HG03280 (cell line): Measurements from ENCODE around the gene RASA3.
"Not testable (repeated sequence)": the region's sequence is repeated elsewhere in the genome, so short reads cannot be mapped to it uniquely, and the experiment has no call there.

Source experiments
- ATAC-seq: cut with Tn5 transposase; IDR thresholded peaks from one replicate; pipeline ENCODE4 v1.9.1; 2021; ENCODE audit warnings: mild to moderate bottlenecking, moderate library complexity; ENCODE audit not compliant: unreplicated experiment

RASA3 gene, protein sequence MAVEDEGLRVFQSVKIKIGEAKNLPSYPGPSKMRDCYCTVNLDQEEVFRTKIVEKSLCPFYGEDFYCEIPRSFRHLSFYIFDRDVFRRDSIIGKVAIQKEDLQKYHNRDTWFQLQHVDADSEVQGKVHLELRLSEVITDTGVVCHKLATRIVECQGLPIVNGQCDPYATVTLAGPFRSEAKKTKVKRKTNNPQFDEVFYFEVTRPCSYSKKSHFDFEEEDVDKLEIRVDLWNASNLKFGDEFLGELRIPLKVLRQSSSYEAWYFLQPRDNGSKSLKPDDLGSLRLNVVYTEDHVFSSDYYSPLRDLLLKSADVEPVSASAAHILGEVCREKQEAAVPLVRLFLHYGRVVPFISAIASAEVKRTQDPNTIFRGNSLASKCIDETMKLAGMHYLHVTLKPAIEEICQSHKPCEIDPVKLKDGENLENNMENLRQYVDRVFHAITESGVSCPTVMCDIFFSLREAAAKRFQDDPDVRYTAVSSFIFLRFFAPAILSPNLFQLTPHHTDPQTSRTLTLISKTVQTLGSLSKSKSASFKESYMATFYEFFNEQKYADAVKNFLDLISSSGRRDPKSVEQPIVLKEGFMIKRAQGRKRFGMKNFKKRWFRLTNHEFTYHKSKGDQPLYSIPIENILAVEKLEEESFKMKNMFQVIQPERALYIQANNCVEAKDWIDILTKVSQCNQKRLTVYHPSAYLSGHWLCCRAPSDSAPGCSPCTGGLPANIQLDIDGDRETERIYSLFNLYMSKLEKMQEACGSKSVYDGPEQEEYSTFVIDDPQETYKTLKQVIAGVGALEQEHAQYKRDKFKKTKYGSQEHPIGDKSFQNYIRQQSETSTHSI

DNA sequence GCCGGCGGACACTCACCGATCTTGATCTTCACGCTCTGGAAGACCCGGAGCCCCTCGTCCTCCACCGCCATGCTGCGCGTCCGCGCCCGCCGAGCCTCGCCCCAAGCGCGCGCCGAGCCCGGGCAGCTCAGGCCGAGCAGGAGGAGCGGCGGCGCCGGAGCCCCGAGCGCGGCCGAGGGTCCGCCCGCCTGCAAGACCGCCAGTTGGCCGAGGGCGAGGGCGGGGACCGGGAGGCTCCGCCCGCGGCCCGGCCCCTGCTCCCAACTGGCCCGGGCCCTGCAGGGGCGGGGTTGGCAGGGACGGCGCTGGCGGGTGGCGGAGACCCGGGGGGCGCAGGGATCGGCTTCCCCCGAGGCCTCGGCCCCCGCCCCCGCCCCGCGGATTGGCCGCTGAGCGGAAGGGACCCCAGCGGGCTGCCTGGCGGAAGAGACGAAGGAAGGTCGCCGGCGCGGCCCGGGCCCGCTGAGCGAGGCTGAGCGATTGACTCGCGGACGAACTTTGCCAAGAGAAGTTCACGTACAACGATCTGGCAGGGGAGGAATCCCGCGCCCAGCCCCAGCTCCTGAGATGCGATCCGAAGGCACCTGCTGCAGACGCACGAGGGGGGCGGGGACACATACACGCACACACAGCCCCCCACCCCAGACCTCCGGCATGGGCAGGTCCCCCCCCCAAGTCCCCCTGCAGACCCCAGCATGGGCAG lies at the start of gene RASA3:
TSS of gene RASA3 (minus strand) at position 205 of the 703 bp plus-strand sequence. CDS start at position 71, 134 bp downstream.
- peak; percentile 68 for ATAC-seq

DNA sequence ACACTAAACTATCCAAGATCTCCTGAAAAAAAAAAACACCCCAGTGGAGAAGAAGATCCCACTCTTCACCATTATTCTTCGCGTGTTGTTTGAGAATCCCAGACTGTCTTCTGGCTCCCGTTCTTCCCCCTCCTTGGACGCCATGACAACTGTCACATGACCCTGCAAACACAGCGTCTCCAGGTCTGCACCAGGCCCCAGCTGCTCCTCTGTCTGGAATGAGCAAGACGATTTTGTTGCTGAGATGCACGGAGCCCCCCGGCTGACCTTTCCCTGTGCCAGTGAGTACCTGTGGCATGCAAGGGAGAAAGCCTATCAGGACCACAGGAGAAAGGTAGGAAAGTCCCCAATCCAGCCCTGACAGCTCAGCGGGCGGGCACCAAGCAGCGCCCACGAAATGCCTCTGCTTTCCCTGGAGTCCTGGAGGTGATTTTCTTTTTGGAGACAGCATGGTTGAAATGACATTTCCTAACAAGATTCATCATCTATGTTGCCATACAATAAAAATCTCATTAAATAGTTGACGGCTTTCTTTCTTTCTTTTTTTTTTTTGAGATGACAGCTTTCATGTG lies 46.8 kb upstream of the RASA3 start, which contains the start of gene CFAP97D2:
TSS of gene CFAP97D2 (plus strand) at position 171 of the 572 bp plus-strand sequence. CDS start at position 245, 74 bp downstream.
- ATAC-seq = no peak

DNA sequence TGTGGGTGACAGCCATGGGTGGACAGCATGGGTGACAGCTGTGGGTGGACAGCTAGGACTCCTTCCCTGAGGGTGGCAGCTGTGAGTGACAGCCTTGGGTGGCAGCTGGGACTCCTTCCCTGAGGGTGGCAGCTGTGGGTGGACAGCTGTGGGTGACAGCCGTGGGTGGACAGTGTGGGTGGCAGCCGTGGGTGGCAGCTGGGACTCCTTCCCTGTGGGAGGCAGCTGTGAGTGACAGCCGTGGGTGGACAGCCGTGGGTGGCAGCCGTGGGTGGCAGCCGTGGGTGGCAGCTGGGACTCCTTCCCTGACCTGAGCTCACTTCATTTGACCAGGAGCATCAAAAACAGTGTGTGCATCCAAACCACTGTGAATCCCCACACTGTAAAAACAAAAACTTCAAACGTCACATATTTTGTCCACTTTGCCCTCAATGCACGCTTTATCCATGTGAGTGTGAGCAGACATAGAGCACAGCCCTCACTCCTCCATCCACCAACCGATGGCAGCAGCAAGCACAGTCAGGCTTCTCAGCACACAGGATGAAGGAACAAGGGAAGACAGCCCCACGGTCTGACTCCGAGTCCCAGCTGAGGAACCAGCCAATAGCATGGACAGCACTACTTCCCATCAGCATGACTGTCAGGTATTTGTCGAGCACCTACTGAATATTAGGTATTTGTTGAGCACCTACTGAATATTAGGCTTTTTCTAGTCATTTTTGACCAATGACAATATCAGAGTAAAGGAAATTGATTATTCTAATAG lies 45.0 kb upstream of the RASA3 start:
- ATAC-seq = no peak

DNA sequence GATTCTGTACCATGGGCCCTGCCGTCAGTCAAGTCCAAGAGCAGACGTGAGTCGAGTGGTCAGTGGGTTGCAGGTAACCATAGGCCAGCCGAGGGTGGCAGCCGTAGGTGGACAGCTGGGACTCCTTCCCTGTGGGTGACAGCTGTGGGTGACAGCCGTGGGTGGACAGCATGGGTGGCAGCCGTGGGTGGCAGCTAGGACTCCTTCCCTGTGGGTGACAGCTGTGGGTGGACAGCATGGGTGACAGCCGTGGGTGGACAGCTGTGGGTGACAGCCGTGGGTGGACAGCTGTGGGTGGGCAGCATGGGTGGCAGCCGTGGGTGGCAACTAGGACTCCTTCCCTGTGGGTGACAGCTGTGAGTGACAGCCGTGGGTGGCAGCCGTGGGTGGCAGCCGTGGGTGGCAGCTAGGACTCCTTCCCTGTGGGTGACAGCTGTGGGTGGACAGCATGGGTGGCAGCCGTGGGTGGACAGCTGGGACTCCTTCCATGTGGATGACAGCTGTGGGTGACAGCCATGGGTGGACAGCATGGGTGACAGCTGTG lies 44.0 kb upstream of the RASA3 start:
- not testable (repeated sequence) for ATAC-seq

DNA sequence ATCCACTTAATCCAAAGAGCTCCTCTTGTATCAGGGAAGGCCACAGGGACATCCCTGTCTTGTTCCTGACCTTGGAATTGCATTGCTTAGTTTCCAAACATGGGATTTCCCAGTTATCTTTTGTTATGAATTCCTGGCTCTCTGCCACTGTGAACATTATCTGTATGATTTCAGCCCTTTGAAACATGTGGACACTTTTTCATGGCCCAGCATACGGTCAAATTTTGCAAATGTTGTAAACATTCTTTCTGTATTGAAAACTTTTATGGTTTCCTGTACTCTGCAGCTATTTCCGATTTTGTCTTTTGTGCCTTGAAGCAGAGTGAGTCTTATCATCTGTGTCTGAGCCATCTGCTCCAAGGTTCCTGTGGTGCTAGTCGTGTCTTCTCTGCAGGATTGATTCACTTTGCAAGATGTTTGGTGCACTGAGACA lies 42.1 kb upstream of the RASA3 start:
- no peak for ATAC-seq

DNA sequence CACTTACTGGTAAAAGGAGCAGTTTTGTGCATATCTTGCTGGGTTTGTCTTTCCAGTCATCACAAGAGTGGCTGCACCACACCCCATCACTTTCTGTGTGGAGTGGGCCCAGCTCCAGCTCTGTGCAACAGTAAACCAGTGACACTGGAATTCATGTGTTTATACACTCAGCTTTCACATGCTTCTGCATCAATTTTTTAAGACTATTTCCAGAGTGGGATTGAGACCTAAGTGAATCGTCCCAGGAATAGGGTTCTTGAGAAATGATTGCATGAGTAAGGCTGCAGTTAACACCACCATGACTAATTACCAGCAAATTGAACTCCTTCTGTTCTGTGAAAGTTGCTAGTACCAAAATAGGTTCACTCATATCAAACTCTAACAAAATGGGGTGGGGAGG lies 41.3 kb upstream of the RASA3 start:
- no peak for ATAC-seq

DNA sequence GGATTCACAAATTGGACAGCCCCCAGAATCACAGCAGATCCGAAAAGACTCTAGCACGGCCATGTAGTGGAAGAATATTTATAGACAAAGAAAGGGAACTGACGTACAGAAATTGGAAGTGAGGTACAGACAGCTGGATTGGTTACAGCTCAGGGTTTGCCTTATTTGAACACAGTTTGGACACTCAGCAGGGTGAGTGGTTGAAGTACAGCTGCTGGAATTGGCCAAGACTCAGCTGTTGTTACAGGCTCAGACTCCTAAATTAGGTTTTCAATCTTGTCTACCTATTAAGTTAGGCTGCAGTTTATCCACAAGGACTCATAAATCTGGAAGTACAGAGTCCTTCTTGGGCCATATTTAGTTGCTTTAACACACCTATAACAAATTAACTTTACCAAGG lies 40.8 kb upstream of the RASA3 start:
- no peak for ATAC-seq

DNA sequence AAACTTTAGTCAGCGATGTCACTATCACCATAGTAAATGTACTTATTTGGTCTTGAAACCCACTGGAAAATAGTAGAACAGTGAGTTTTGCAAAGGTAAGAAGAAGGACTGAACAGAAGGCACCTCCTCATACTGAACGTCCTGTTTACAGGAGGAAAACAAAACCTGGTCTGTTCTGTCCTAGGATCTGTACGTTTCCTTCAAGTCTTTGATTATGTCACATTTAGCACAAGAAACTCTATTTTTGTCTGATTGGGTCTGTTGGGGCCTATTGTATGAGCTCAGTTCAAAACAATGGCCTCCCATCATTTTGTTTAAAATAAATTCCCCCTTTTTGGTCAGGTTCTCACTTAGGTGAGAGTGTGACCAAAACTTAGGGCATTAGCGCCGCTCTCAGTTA lies 35.5 kb upstream of the RASA3 start:
- no peak for ATAC-seq

DNA sequence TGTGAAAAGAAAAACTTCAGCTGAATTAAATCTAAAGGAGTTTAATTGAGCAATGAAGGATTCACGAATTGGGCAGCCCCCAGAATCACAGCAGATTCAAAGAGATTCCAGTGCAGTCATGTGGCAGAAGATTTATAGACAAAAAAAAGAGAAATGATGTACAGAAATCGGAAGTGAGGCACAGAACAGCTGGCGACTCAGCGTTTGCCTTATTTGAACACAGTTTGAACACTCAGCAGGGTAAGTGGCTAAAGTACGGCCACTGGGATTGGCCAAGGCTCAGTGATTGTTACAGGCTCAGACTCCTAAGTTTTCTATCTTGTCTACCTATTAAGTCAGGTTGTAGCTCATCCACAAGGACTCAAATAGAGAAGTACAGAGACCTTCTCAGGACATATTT lies 35.0 kb upstream of the RASA3 start:
- no peak for ATAC-seq

DNA sequence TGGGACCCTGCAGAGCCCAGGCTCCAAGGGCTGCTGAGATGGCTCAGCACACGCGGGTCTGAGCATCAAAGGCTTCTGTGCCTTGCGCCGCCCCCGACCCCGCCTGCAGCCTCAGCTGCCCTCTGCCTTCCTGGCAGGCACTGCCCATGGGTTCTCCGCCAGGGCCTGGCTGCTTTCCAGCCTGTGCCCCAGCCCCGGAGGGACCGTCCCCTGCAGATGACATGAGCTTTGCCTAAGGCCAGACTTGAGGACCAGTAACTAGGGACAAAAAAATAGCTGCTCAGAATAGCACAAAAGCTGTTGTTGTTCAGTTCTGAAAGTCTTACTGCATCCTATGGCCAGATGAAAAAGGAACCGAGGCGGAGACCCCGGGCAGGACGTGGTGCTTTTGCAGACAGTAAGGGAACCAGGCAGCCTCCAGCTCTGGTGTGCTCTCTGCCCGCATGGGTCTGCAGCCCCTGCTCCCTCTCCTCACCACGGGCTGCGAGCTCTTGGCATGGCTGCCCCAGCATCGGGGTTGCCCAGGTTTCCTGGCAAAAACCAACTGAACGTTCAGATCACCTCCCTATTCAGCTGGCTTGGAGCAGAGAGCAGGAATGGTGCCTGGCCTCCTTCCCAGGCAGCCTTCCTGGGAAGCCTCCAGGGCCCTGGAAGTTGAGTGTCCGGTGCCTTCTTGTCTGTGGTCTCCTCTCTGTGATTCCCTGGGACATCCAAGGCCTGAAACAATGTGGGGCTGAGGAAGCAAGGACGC lies 34.1 kb upstream of the RASA3 start:
- no peak for ATAC-seq

DNA sequence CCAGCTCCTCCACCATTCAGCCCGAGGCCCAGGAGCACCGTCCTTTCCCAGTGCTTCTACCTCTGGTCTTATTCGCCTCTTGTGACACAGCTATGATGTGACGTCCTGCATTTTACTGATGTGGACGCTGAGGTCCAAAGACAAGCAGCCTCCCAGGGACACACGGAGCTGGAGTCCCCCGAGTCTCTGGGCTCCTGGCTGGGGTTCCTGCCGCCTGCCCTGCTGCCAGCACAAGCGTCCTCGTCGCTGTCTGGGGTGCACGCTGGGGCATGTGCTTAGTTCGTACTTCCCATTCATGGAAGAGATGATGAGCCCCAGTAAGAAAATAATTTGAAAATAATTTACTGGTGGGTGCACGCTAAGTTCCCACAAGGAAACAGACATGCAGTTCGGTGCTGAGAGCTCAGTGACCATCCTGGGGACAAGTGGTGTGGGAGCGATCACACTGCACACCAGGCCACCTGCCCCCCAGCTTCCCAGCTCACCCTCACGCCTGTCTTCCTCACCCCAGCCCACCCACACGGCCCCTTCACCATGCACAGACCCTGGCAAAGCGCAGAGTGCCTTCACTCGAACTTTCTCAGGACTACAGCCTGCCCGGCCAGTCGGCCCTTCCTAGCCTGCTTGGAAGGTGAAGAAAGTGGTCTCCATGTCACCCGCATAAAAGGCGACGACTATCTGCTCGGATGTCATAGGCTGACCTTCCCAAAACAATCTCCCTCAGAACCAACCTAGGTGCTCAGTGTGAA lies 32.4 kb upstream of the RASA3 start:
- ATAC-seq = no peak

DNA sequence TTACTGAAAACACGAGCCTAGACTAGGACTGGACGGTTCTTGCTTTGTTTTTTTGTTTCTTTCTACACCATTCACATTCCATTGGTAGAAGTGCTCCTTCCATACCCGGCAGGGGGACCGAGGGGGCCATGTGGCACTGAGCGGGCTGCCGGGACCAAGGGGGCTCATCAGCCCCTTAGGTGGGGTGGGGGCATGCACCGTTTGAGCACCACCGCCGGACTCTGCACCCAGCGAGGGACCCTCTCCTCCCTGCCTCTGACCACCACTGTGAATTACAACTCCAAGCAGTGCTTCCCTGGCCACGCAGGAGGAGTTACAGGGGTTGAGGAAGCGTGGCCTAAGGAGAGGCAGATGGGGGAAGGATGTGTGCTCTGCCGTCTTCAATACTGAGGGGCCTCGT lies 31.6 kb upstream of the RASA3 start:
- ATAC-seq = no peak

DNA sequence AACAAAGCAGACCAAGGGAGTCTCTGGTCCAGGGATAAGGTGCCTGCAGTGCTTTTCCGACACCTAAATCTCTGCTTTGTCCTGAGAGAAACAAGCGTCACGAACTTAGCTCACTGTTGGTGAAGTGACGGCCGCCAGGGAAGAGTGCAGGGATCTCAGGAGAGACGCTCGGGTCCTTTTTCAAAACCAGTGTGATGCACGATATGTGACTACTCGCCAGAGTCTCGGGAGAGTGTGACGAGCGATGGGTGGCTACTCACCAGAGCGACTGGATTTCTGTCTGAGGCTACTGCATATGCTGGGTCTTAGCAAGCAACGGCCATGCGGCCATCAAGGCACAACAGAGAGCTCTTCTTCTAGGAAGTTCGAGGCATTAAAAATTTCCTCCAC lies 30.1 kb upstream of the RASA3 start:
- ATAC-seq = no peak

DNA sequence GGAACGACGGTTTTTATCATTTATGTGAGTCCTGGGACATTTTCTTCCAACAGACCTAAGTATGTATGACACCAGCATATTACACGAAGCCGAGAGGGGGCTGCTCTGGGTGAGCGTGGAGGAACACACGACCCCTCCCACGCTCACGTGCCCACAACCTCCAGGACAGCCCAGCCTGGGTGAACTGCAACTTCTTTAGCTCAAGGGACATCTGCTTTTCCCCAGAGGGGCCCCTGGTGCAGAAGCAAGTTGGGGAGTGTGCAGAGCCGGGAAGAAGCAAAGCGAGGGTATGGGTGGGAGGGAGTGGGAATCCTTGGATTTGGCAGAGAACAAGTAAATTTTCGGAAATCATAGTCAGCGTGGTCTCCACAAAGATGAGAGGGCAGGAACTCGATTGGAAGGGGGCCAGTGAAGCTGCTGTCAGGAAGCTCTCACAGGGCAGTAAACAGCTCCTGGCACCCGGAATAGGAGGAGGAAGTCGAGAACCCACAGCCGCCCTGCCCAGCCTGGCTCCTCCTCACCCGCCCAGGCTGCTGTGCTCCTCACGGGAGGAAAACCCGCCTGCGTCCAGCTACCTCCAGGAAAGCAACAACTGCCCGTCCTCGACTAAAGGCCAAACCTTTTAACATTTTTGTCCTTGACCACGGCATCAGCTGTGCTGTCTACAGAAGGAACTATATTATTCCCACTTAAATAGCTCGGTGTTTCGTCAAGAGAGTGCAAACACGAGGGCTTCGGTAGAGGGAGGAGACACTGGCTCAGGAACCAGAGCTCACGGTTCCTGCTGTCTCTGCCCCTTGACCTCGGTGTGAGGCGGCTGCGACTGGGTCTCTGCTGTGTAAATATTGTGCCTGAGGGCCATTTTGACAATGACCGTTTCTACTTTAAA lies 29.5 kb upstream of the RASA3 start:
- no peak for ATAC-seq

DNA sequence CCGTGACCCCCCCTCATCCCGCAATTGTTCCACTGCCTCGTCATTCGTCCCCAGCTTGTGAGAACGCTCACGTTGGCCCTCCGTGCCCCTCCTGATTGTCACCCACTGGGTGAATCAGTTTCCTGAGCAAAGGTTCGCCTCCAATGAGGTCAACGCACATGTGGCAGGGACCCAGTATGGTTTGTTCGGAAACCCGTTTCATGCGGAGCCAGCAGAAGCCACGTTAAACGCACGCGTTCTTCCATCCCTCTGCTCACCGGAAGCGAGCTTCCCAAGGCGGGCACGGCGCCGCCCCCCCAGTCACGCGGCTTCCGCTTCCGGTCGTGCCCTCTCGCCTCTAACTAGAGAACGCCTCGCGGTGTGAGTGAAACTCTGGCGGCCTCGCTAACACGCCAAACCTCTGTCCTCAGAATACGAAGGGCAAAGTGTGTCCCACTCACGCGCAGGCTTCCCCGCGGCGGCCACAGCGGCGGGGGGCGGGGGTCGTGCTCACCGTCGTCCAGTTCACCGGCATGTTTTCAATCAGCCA lies 28.7 kb upstream of the RASA3 start:
- no peak for ATAC-seq

DNA sequence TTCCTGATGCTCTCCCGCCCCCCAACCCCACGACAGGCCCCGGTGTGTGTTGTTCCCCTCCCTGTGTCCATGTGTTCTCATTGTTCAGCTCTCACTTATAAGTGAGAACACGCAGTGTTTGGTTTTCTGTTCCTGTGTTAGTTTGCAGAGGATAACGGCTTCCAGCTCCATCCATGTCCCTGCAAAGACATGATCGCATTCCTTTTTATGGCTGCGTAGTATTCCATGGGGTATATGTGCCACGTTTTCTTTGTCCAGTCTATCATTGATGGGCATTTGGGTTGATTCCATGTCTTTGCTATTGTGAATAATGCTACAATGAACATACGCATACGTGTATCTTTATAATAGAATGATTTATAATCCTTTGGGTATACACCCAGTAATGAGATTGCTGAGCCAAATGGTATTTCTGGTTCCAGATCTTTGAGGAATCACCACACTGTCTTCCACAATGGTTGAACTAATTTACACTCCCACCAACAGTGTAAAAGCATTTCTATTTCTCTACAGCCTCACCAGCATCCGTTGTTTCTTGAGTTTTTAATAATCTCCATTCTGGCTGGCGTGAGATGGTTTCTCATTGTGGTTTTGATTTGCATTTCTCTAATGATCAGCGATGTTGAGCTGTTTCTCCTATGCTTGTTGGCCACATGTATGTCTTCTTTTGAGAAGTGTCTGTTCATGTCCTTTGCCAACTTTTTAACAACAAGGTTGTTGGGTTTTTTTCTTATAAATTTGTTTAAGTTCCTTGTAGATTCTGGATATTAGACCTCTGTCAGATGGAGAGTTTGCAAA lies 26.6 kb upstream of the RASA3 start:
- not testable (repeated sequence) for ATAC-seq
